GM23338 (cell line): ENCODE data around the gene RUFY1. TPM values are rescaled to one million over a fixed set of nuclear protein-coding genes. Genes with fewer than 3 reads are reported as not detected.

Source experiments
- ATAC-seq: fragments of 200-7000 bp; cut with Tn5 transposase; 3 replicates; pipeline ENCODE4 v1.9.1; 2020
- DNase-seq: peaks from one replicate; pipeline ENCODE4 v3.0.0-alpha.2; 2015; ENCODE audit warnings: low spot score
- H2AFZ ChIP-seq: fragments of 200-600 bp; sonication (generic); 2 replicates; pipeline ENCODE4 v1.8.0; 2016; ENCODE audit warnings: antibody characterized with exemption, mild to moderate bottlenecking, moderate library complexity
- H3F3A ChIP-seq: fragments of 200-600 bp; sonication (generic); replicated peaks from 2 replicates; pipeline ENCODE4 v1.8.0; 2017; ENCODE audit warnings: antibody characterized with exemption, mixed run types, low read depth
- H3K27ac ChIP-seq: fragments of 200-600 bp; sonication (generic); 2 replicates; pipeline ENCODE4 v1.6.1; 2016; ENCODE audit warnings: low read depth
- H3K27me3 ChIP-seq: fragments of 200-600 bp; sonication (generic); 2 replicates; pipeline ENCODE4 v1.8.0; 2016; ENCODE audit warnings: mild to moderate bottlenecking, mixed run types, moderate library complexity; ENCODE audit not compliant: insufficient read depth
- H3K36me3 ChIP-seq: fragments of 200-600 bp; sonication (generic); 2 replicates; pipeline ENCODE4 v1.8.0; 2016; ENCODE audit warnings: mild to moderate bottlenecking; ENCODE audit not compliant: insufficient read depth
- H3K4me1 ChIP-seq: fragments of 200-600 bp; sonication (generic); 2 replicates; pipeline ENCODE4 v1.8.0; 2016; ENCODE audit warnings: mild to moderate bottlenecking, moderate library complexity; ENCODE audit not compliant: insufficient read depth
- H3K4me2 ChIP-seq: fragments of 200-600 bp; sonication (generic); 2 replicates; pipeline ENCODE4 v1.7.1; 2017; ENCODE audit warnings: mixed run types
- H3K4me3 ChIP-seq: fragments of 200-600 bp; sonication (generic); 2 replicates; pipeline ENCODE4 v1.6.1; 2016; ENCODE audit warnings: mixed run types
- H3K79me2 ChIP-seq: fragments of 200-600 bp; sonication (generic); replicated peaks from 2 replicates; pipeline ENCODE4 v1.8.0; 2017; ENCODE audit warnings: mild to moderate bottlenecking; ENCODE audit not compliant: insufficient read depth
- H3K9me2 ChIP-seq: fragments of 200-600 bp; sonication (generic); 2 replicates; pipeline ENCODE4 v1.8.0; 2017; ENCODE audit not compliant: insufficient read depth
- H4K20me1 ChIP-seq: fragments of 200-600 bp; sonication (generic); replicated peaks from 2 replicates; pipeline ENCODE4 v1.8.0; 2017; ENCODE audit warnings: mild to moderate bottlenecking; ENCODE audit not compliant: insufficient read depth
- H3K27ac Mint-ChIP-seq: 2 replicates; pipeline ENCODE4 v1.8.0; 2020; ENCODE audit warnings: inconsistent platforms, mild to moderate bottlenecking, moderate library complexity, mixed read lengths
- H3K27me3 Mint-ChIP-seq: 3 replicates; pipeline ENCODE4 v1.8.0; 2022; ENCODE audit warnings: low read depth, mild to moderate bottlenecking, moderate library complexity, mixed read lengths, inconsistent platforms; ENCODE audit not compliant: insufficient read depth, poor library complexity
- H3K36me3 Mint-ChIP-seq: 3 replicates; pipeline ENCODE4 v1.8.0; 2021; ENCODE audit warnings: low read depth, mild to moderate bottlenecking, inconsistent platforms, moderate library complexity, mixed read lengths
- H3K4me1 Mint-ChIP-seq: 3 replicates; pipeline ENCODE4 v1.8.0; 2020; ENCODE audit warnings: mild to moderate bottlenecking, inconsistent platforms, mixed read lengths
- H3K4me3 Mint-ChIP-seq: 3 replicates; pipeline ENCODE4 v1.8.0; 2021; ENCODE audit warnings: moderate library complexity, mild to moderate bottlenecking, inconsistent platforms, mixed read lengths
- H3K9me3 Mint-ChIP-seq: 3 replicates; pipeline ENCODE4 v1.8.0; 2020; ENCODE audit warnings: moderate library complexity, mild to moderate bottlenecking, inconsistent platforms, mixed read lengths
- CREB1 ChIP-seq: fragments of 250-450 bp; sonication (Bioruptor Pico); IDR thresholded peaks from 2 replicates; pipeline ENCODE4 v1.5.0; 2020; ENCODE audit warnings: low read depth, mild to moderate bottlenecking, moderate library complexity
- EZH2 ChIP-seq: fragments of 200-600 bp; sonication (generic); IDR thresholded peaks from one replicate; pipeline ENCODE4 v1.8.0; 2017; ENCODE audit warnings: antibody characterized with exemption, mild to moderate bottlenecking, low read depth; ENCODE audit not compliant: unreplicated experiment
- EZH2phosphoT487 ChIP-seq: fragments of 200-600 bp; sonication (generic); IDR thresholded peaks from one replicate; pipeline ENCODE4 v1.8.1; 2018; ENCODE audit warnings: antibody characterized with exemption; ENCODE audit not compliant: unreplicated experiment
- JUNB ChIP-seq: IDR thresholded peaks from one replicate; pipeline ENCODE4 v1.6.1; 2016; ENCODE audit warnings: antibody characterized with exemption; ENCODE audit not compliant: unreplicated experiment
- NANOG ChIP-seq: IDR thresholded peaks from 2 replicates; pipeline ENCODE4 v1.6.1; 2016; ENCODE audit warnings: antibody characterized with exemption, borderline replicate concordance
- POLR2AphosphoS5 ChIP-seq: IDR thresholded peaks from 2 replicates; pipeline ENCODE4 v1.6.1; 2016; ENCODE audit warnings: antibody characterized with exemption, low read depth
- STAT1 ChIP-seq: IDR thresholded peaks from one replicate; pipeline ENCODE4 v1.6.1; 2016; ENCODE audit warnings: antibody characterized with exemption; ENCODE audit not compliant: unreplicated experiment
- ZNF114 ChIP-seq: fragments of 250-450 bp; sonication (Bioruptor Pico); IDR thresholded peaks from 2 replicates; pipeline ENCODE4 v1.5.0; 2020; ENCODE audit warnings: mild to moderate bottlenecking, moderate library complexity
- ZNF331 ChIP-seq: fragments of 250-450 bp; sonication (Bioruptor Pico); IDR thresholded peaks from 2 replicates; pipeline ENCODE4 v1.5.0; 2020; ENCODE audit warnings: low read depth, mild to moderate bottlenecking, moderate library complexity
- polyA plus RNA-seq: library from polyadenylated mRNA; unstranded; fragments of >200 nt; fragmentation: Nextera tagmentation; extraction: Ambion mirVana; gene quantifications from 2 replicates; pipeline ENCODE4 v1.2.1, GENCODE V29; 2016
- total RNA-seq: library from RNA; depleted of rRNA; stranded (reverse); fragments of >200 nt; shearing (Covaris generic); gene quantifications from 2 replicates; pipeline ENCODE4 v1.2.3, GENCODE V29; 2014
- TF ChIP-seq, protein P1 (sequence below): fragments of 250-450 bp; sonication (Bioruptor Pico); IDR thresholded peaks from 2 replicates; pipeline ENCODE4 v1.5.0; 2020; ENCODE audit warnings: mild to moderate bottlenecking, moderate library complexity
- TF ChIP-seq, protein P2 (sequence below), 2 experiments: fragments of 200-600 bp in 1 of 2; sonication (generic) in 1 of 2; conservative IDR thresholded peaks; 2 replicates each; pipeline versions ENCODE4 v1.5.1 to v1.6.1; 2016 to 2017; ENCODE audit warnings: antibody characterized with exemption in 2 of 2, low read depth in 2 of 2, mild to moderate bottlenecking in 2 of 2, moderate library complexity in 1 of 2
- TF ChIP-seq, protein P3 (sequence below): IDR thresholded peaks from one replicate; pipeline ENCODE4 v1.6.1; 2018; ENCODE audit warnings: antibody characterized with exemption; ENCODE audit not compliant: unreplicated experiment
- TF ChIP-seq, protein P4 (sequence below): IDR thresholded peaks from 2 replicates; pipeline ENCODE4 v1.6.1; 2016; ENCODE audit warnings: antibody characterized with exemption

RUFY1 gene
- total and polyA plus RNA-seq, 2 experiments from 2014 or later, result 25.3 to 31.6 TPM

DNA sequence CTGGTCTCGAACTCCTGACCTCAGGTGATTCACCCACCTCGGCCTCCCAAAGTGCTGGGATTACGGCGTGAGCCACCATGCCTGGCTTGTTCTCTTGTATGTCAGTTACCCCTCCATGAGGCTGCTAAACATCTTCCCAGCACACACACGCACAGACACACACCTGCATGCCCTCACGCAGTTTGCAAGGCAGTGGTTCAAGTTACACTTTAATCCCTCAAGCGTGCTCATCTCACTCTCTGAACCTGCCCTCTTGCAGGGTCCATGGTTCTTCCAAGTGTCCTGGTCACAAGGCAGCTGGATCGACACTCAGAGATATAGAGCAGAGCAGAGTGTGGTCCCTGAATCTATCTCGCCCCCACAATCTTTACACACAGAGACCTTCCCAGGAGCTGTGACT lies 34.1 kb upstream of the RUFY1 start:
- H3K36me3 ChIP-seq, result no peaks in the 10 kb centered on the region
- H3K4me1 Mint-ChIP-seq, result peaks cover 6% of the 10 kb centered on the region
- no peak overlapping the region for H3K27ac ChIP-seq
- no peaks in the 10 kb centered on the region; the same call in 2 of the 3 replicates for H3K9me3 Mint-ChIP-seq
- peaks cover 10% of the 10 kb centered on the region for H3K27me3 Mint-ChIP-seq
- H3K4me2 ChIP-seq, result no peak overlapping the region
- no peak overlapping the region for H3K27ac Mint-ChIP-seq
- no peak overlapping the region for H3K4me3 Mint-ChIP-seq
- no peak for TF ChIP-seq POLR2AphosphoS5
- TF ChIP-seq, protein P1, sequence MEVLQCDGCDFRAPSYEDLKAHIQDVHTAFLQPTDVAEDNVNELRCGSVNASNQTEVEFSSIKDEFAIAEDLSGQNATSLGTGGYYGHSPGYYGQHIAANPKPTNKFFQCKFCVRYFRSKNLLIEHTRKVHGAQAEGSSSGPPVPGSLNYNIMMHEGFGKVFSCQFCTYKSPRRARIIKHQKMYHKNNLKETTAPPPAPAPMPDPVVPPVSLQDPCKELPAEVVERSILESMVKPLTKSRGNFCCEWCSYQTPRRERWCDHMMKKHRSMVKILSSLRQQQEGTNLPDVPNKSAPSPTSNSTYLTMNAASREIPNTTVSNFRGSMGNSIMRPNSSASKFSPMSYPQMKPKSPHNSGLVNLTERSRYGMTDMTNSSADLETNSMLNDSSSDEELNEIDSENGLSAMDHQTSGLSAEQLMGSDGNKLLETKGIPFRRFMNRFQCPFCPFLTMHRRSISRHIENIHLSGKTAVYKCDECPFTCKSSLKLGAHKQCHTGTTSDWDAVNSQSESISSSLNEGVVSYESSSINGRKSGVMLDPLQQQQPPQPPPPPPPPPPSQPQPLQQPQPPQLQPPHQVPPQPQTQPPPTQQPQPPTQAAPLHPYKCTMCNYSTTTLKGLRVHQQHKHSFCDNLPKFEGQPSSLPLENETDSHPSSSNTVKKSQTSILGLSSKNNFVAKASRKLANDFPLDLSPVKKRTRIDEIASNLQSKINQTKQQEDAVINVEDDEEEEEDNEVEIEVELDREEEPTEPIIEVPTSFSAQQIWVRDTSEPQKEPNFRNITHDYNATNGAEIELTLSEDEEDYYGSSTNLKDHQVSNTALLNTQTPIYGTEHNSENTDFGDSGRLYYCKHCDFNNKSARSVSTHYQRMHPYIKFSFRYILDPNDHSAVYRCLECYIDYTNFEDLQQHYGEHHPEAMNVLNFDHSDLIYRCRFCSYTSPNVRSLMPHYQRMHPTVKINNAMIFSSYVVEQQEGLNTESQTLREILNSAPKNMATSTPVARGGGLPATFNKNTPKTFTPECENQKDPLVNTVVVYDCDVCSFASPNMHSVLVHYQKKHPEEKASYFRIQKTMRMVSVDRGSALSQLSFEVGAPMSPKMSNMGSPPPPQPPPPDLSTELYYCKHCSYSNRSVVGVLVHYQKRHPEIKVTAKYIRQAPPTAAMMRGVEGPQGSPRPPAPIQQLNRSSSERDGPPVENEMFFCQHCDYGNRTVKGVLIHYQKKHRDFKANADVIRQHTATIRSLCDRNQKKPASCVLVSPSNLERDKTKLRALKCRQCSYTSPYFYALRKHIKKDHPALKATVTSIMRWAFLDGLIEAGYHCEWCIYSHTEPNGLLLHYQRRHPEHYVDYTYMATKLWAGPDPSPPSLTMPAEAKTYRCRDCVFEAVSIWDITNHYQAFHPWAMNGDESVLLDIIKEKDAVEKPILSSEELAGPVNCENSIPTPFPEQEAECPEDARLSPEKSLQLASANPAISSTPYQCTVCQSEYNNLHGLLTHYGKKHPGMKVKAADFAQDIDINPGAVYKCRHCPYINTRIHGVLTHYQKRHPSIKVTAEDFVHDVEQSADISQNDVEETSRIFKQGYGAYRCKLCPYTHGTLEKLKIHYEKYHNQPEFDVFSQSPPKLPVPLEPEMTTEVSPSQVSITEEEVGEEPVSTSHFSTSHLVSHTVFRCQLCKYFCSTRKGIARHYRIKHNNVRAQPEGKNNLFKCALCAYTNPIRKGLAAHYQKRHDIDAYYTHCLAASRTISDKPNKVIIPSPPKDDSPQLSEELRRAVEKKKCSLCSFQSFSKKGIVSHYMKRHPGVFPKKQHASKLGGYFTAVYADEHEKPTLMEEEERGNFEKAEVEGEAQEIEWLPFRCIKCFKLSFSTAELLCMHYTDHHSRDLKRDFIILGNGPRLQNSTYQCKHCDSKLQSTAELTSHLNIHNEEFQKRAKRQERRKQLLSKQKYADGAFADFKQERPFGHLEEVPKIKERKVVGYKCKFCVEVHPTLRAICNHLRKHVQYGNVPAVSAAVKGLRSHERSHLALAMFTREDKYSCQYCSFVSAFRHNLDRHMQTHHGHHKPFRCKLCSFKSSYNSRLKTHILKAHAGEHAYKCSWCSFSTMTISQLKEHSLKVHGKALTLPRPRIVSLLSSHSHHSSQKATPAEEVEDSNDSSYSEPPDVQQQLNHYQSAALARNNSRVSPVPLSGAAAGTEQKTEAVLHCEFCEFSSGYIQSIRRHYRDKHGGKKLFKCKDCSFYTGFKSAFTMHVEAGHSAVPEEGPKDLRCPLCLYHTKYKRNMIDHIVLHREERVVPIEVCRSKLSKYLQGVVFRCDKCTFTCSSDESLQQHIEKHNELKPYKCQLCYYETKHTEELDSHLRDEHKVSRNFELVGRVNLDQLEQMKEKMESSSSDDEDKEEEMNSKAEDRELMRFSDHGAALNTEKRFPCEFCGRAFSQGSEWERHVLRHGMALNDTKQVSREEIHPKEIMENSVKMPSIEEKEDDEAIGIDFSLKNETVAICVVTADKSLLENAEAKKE (CRISPR knock-in tag), result no peak
- no peak for TF ChIP-seq NANOG
- TF ChIP-seq ZNF114 (CRISPR knock-in tag), result no peak
- no peak for TF ChIP-seq EZH2phosphoT487
- TF ChIP-seq, protein P2, sequence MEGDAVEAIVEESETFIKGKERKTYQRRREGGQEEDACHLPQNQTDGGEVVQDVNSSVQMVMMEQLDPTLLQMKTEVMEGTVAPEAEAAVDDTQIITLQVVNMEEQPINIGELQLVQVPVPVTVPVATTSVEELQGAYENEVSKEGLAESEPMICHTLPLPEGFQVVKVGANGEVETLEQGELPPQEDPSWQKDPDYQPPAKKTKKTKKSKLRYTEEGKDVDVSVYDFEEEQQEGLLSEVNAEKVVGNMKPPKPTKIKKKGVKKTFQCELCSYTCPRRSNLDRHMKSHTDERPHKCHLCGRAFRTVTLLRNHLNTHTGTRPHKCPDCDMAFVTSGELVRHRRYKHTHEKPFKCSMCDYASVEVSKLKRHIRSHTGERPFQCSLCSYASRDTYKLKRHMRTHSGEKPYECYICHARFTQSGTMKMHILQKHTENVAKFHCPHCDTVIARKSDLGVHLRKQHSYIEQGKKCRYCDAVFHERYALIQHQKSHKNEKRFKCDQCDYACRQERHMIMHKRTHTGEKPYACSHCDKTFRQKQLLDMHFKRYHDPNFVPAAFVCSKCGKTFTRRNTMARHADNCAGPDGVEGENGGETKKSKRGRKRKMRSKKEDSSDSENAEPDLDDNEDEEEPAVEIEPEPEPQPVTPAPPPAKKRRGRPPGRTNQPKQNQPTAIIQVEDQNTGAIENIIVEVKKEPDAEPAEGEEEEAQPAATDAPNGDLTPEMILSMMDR (conservative IDR thresholded peaks at IDR 0.05; ENCODE audit: low read depth in 2 of 2), result no peak
- TF ChIP-seq EZH2, result no peak
- TF ChIP-seq, protein P3, sequence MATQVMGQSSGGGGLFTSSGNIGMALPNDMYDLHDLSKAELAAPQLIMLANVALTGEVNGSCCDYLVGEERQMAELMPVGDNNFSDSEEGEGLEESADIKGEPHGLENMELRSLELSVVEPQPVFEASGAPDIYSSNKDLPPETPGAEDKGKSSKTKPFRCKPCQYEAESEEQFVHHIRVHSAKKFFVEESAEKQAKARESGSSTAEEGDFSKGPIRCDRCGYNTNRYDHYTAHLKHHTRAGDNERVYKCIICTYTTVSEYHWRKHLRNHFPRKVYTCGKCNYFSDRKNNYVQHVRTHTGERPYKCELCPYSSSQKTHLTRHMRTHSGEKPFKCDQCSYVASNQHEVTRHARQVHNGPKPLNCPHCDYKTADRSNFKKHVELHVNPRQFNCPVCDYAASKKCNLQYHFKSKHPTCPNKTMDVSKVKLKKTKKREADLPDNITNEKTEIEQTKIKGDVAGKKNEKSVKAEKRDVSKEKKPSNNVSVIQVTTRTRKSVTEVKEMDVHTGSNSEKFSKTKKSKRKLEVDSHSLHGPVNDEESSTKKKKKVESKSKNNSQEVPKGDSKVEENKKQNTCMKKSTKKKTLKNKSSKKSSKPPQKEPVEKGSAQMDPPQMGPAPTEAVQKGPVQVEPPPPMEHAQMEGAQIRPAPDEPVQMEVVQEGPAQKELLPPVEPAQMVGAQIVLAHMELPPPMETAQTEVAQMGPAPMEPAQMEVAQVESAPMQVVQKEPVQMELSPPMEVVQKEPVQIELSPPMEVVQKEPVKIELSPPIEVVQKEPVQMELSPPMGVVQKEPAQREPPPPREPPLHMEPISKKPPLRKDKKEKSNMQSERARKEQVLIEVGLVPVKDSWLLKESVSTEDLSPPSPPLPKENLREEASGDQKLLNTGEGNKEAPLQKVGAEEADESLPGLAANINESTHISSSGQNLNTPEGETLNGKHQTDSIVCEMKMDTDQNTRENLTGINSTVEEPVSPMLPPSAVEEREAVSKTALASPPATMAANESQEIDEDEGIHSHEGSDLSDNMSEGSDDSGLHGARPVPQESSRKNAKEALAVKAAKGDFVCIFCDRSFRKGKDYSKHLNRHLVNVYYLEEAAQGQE, result no peak
- no peak for TF ChIP-seq STAT1
- no peak for TF ChIP-seq JUNB
- TF ChIP-seq CREB1, result no peak
- TF ChIP-seq ZNF331 (CRISPR knock-in tag), result no peak
- TF ChIP-seq, protein P4, sequence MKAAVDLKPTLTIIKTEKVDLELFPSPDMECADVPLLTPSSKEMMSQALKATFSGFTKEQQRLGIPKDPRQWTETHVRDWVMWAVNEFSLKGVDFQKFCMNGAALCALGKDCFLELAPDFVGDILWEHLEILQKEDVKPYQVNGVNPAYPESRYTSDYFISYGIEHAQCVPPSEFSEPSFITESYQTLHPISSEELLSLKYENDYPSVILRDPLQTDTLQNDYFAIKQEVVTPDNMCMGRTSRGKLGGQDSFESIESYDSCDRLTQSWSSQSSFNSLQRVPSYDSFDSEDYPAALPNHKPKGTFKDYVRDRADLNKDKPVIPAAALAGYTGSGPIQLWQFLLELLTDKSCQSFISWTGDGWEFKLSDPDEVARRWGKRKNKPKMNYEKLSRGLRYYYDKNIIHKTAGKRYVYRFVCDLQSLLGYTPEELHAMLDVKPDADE, result no peak
- H3K27me3 ChIP-seq, result no peaks in the 10 kb centered on the region
- H3K9me2 ChIP-seq, result no peaks in the 10 kb centered on the region
- peaks cover 4% of the 10 kb centered on the region for H3K4me1 ChIP-seq
- no peaks in the 10 kb centered on the region for H3K36me3 Mint-ChIP-seq
- H3K79me2 ChIP-seq, result no peaks in the 10 kb centered on the region
- H4K20me1 ChIP-seq, result no peaks in the 10 kb centered on the region
- DNase-seq (no peak), ATAC-seq (no peak)
- H3F3A ChIP-seq, result no peaks in the 10 kb centered on the region
- no peak overlapping the region for H2AFZ ChIP-seq
- no peak overlapping the region for H3K4me3 ChIP-seq
